Hepatocyte (in vitro differentiated cells): ENCODE measurements around the gene OAS3.

ENCODE experiments used
- CTCF ChIP-seq: fragments of 200-600 bp; sonication (generic); IDR thresholded peaks from 2 replicates; pipeline ENCODE4 v1.5.1; 2016; ENCODE audit warnings: antibody characterized with exemption, mild to moderate bottlenecking; ENCODE audit not compliant: poor library complexity
- EZH2 ChIP-seq: fragments of 200-600 bp; sonication (generic); IDR thresholded peaks from 2 replicates; pipeline ENCODE4 v1.6.1; 2016; ENCODE audit warnings: antibody characterized with exemption, mild to moderate bottlenecking, borderline replicate concordance
- EZH2phosphoT487 ChIP-seq: fragments of 200-600 bp; sonication (generic); IDR thresholded peaks from one replicate; pipeline ENCODE4 v1.6.1; 2018; ENCODE audit warnings: antibody characterized with exemption, mild to moderate bottlenecking, low read depth, moderate library complexity; ENCODE audit not compliant: unreplicated experiment, severe bottlenecking

- TF ChIP-seq CTCF (no peak), EZH2 (no peak), EZH2phosphoT487 (no peak)
Measured at GRCh38 chr12:112961536-112961935, 23.3 kb downstream of the OAS3 start.
